DMS79 (cell line): ENCODE measurements around the gene NADSYN1.

ENCODE experiments used
- DNase-seq: peaks from one replicate; lab custom pipeline; 2025; lab: John Stamatoyannopoulos, UW

Gene NADSYN1

DNA sequence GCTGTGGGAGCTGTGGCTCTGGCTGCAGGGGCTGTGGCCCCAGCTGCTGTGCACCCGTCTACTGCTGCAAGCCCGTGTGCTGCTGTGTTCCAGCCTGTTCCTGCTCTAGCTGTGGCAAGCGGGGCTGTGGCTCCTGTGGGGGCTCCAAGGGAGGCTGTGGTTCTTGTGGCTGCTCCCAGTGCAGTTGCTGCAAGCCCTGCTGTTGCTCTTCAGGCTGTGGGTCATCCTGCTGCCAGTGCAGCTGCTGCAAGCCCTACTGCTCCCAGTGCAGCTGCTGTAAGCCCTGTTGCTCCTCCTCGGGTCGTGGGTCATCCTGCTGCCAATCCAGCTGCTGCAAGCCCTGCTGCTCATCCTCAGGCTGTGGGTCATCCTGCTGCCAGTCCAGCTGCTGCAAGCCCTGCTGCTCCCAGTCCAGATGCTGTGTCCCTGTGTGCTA lies 95.7 kb downstream of the NADSYN1 start:
- DNase-seq = no peak
